Tibial artery (tissue), 4 donors: ENCODE results near the gene ABCC5.

Experiments used
- DNase-seq, 2 donors: peaks; one replicate each; pipeline ENCODE4 v3.0.0-alpha.2; 2019
- H3K27ac ChIP-seq, 2 donors: fragments of 200-600 bp; sonication (generic) in 1 of 2; 1 replicate in 1 of 2; 2 replicates in 1 of 2; pipeline ENCODE4 v1.5.1; 2018 to 2019; ENCODE audit warnings: mild to moderate bottlenecking in 1 of 2
- H3K27me3 ChIP-seq, 2 donors: fragments of 200-600 bp; sonication (generic) in 1 of 2; one replicate each; pipeline versions ENCODE4 v1.5.1 to v1.6.0; 2016 to 2019
- H3K36me3 ChIP-seq, 3 donors: fragments of 200-600 bp; sonication (generic) in 2 of 3; one replicate each; pipeline ENCODE4 v1.5.1; 2016 to 2019; ENCODE audit warnings: mild to moderate bottlenecking in 2 of 3
- H3K4me1 ChIP-seq, 4 donors: fragments of 200-600 bp; sonication (generic) in 2 of 4; 1 replicate in 3 of 4; 2 replicates in 1 of 4; pipeline ENCODE4 v1.5.1; 2016 to 2019
- H3K4me3 ChIP-seq, 2 donors: fragments of 200-600 bp; sonication (generic) in 1 of 2; 1 replicate in 1 of 2; 2 replicates in 1 of 2; pipeline ENCODE4 v1.5.1; 2018 to 2019; ENCODE audit warnings: mild to moderate bottlenecking in 2 of 2
- H3K9me3 ChIP-seq, 3 donors: fragments of 200-600 bp; sonication (generic) in 1 of 3; one replicate each; pipeline ENCODE4 v1.5.1; 2016 to 2019
- intact Hi-C: fragments of 100-400 bp; cut with DNase I; formaldehyde crosslinking; loops from one replicate; pipeline ENCODE4 v1.15.0; 2023; ENCODE audit warnings: low total_unique reads
- TF ChIP-seq, protein P1 (sequence below), 2 experiments: fragments of 200-600 bp in 1 of 2; fragments of 450-650 bp in 1 of 2; IDR thresholded peaks; one replicate each; pipeline ENCODE4 v1.5.1; 2017 to 2019; ENCODE audit warnings: antibody characterized with exemption in 2 of 2, mild to moderate bottlenecking in 1 of 2, moderate library complexity in 1 of 2

The ABCC5 gene

DNA sequence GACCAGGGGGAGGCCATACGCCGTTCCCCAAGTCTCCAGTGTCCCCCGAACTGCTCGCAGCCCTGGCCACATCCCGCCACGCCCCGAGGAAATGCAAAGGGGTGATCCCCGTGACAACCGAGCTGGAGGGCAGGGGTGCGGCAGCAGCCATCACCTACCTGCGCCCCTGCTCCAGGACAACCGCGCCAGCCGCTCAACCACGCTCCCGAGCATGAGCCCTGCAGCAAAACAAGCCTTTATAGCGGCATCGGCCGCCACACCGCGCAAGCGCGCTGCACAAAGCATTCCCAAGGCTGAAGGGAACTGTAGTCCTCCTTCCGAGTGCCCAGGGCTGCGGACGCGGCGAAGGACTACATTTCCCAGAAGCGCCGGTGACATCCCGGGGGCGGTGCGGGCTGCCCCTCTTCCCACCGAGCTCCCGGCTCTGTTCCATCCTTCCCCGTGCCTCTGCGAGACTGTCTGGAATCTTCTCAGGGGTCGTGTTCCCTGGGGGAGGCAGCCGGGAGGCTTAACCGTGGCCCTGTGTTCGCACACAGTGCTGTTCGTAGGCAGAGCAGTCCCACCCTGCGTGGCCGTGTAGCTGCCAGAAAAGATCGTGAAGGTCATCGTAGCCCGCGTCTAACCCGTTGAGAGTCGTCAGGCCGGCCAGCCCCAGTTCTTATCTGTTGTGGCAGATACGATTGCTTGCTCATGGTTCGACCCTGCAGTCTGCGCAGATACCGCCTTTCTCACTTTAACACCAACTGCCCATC lies at the start of gene ABCC5:
Gene ABCC5 (minus strand): TSS at position 213 of the 752 bp plus-strand sequence. CDS start 3,492 bp downstream, outside the sequence.
- Histone ChIP-seq H3K4me1 (peaks cover 0 to 16% (median 10%) of the 10 kb centered on the region in 4 donors), H3K27me3 (no peaks in the 10 kb centered on the region), H3K9me3 (no peaks in the 10 kb centered on the region), H3K27ac (peak within 1 kb of the TSS; percentile 70 to 78), H3K36me3 (peaks cover 5 to 11% (median 11%) of the 10 kb centered on the region in 3 donors), H3K4me3 (peak within 1 kb of the TSS; percentile 85 to 100)
- TF ChIP-seq, protein P1, sequence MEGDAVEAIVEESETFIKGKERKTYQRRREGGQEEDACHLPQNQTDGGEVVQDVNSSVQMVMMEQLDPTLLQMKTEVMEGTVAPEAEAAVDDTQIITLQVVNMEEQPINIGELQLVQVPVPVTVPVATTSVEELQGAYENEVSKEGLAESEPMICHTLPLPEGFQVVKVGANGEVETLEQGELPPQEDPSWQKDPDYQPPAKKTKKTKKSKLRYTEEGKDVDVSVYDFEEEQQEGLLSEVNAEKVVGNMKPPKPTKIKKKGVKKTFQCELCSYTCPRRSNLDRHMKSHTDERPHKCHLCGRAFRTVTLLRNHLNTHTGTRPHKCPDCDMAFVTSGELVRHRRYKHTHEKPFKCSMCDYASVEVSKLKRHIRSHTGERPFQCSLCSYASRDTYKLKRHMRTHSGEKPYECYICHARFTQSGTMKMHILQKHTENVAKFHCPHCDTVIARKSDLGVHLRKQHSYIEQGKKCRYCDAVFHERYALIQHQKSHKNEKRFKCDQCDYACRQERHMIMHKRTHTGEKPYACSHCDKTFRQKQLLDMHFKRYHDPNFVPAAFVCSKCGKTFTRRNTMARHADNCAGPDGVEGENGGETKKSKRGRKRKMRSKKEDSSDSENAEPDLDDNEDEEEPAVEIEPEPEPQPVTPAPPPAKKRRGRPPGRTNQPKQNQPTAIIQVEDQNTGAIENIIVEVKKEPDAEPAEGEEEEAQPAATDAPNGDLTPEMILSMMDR (IDR thresholded peaks at IDR 0.05): peak in 1 of 2 experiments; percentile 22
- intact Hi-C loops: loop anchor here (5.0 to 10.0 kb wide), 2 partner anchors 119 to 227 kb away; partner anchors contain the start of genes ALG3, EEF1AKMT4 and EIF2B5
- peak; percentile 89 to 95 for DNase-seq

DNA sequence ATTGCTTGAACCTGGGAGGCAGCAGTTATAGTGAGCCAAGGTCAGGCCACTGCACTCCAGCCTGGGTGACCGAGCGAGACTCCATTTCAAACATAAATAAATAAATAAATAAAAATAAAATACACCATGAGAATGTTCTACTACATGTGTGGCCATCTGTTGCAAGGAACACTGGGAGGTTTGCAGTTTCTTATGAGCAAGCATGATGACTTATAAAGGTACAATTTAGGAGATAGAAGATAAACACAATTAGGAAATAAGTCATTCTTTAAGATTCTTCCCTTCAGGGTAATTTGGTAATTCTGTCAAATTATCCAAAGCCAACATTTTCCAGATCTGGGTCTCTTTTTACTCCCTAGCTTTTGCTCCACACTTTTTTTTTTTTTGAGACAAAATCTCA lies 48.5 kb upstream of the ABCC5 start:
- Histone ChIP-seq H3K9me3 (no peaks in the 10 kb centered on the region), H3K27me3 (peaks cover 0 to 2% of the 10 kb centered on the region in 2 donors), H3K36me3 (no peaks in the 10 kb centered on the region), H3K4me1 (no peaks in the 10 kb centered on the region), H3K27ac (no peak overlapping the region), H3K4me3 (no peak overlapping the region)
- intact Hi-C loops: no loop called here
- TF ChIP-seq, protein P1 (IDR thresholded peaks at IDR 0.05): no peak
- no peak for DNase-seq

DNA sequence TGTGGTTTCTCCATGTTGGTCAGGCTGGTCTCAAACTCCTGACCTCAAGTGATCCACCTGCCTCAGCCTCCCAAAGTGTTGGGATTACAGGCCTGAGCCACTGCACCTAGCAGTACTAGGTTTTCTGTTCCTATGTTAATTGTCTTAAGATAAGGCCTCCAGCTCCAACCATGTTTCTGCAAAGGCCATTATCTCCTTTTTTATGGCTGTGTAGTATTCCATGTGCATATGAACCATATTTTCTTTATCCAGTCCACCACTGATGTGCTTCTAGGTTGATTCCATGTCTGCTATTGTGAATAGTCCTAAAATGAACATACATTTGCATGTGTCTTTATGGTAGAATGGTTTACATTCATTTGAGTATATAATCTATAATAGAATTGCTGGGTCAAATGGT lies 45.0 kb upstream of the ABCC5 start:
- intact Hi-C loops: no loop called here
- TF ChIP-seq, protein P1 (IDR thresholded peaks at IDR 0.05): no peak
- Histone ChIP-seq H3K9me3 (no peaks in the 10 kb centered on the region), H3K4me1 (no peaks in the 10 kb centered on the region), H3K27me3 (peaks cover 0 to 9% of the 10 kb centered on the region in 2 donors), H3K27ac (no peak overlapping the region), H3K36me3 (no peaks in the 10 kb centered on the region), H3K4me3 (no peak overlapping the region)
- DNase-seq: no peak

DNA sequence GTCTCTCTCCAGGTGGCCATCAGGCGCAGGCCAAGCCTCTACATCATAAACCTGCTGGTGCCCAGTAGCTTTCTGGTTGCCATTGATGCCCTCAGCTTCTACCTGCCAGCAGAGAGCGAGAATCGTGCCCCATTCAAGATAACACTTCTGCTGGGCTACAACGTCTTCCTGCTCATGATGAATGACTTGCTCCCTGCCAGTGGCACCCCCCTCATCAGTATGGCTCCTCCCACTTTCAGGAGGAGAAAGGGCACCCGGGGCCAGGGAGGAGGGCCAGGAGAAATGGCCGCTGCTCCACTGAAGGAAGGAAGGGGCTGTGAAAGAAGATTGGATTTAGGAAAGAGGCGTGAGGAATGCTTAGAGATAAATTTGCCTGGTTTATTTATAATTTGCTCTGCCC lies 41.7 kb upstream of the ABCC5 start:
- Histone ChIP-seq H3K27ac (no peak overlapping the region), H3K4me1 (no peaks in the 10 kb centered on the region), H3K4me3 (no peak overlapping the region), H3K36me3 (no peaks in the 10 kb centered on the region), H3K27me3 (peaks cover 0 to 18% of the 10 kb centered on the region in 2 donors), H3K9me3 (no peaks in the 10 kb centered on the region)
- DNase-seq: no peak
- intact Hi-C loops: no loop called here
- TF ChIP-seq, protein P1 (IDR thresholded peaks at IDR 0.05): no peak

DNA sequence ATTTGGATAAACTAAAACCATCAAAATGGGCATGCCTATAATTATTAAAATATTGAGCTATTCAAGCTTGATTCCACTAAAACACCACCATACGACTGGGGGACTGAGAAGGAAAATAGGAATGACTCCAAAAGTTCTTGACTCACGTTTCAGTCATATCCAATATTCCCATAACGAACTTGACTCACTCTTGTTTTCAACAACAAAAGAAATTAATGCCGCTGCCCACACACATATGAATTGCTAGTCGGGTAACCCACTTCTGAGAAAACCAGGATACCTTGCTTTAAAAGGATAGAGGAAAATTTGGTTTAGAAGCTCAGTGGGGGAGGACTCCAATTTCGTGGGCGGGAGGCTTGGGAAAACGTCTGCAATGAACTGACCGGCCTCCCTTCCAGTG lies 40.3 kb upstream of the ABCC5 start:
- Histone ChIP-seq H3K9me3 (no peaks in the 10 kb centered on the region), H3K27ac (no peak overlapping the region), H3K4me1 (no peaks in the 10 kb centered on the region), H3K36me3 (no peaks in the 10 kb centered on the region), H3K27me3 (peaks cover 0 to 20% of the 10 kb centered on the region in 2 donors), H3K4me3 (no peak overlapping the region)
- TF ChIP-seq, protein P1 (IDR thresholded peaks at IDR 0.05): no peak
- DNase-seq: no peak
- intact Hi-C loops: no loop called here
